Putamen (tissue), 1 donor: Measurements from ENCODE around the gene GPR137C.

Source experiments
- DNase-seq: peaks from one replicate; pipeline ENCODE4 v3.0.0-alpha.2; 2016; ENCODE audit warnings: low spot score

The GPR137C gene

GRCh38 chr14:52678591-52678990 is 126.0 kb downstream of the GPR137C start:
- DNase-seq, result no peak

GRCh38 chr14:52683985-52684520 is 131.4 kb downstream of the GPR137C start:
- no peak for DNase-seq

- DNase-seq, result no peak
Measured at GRCh38 chr14:52686176-52686575, 133.5 kb downstream of the GPR137C start.
